ENCODE measurements around the gene HMGB4.

HMGB4 gene

GRCh38 chr1:33849211-33849610 is 14.7 kb upstream of the HMGB4 start:
- no peak for DNase-seq

DNA sequence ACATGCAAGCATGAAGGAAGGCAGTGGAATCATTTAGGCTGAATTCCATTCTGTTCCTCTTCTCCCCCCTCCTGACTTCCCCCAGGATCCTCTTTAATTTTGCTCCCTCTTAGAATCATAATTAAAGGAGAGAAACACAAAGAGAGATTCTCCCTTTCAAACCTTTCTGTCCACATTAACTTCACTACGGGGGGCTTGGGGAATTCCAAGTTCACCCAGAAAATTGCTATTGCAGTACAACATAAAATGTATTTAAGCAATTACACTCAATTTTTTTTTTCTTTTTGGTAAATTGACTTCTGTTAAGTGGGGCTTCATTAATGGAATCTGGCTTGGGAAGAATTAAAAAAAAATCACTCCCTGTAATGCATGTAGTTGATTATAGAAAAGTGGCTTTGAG is 13.4 kb upstream of the HMGB4 start:
- no peak for DNase-seq

- no peak for DNase-seq
Observed at GRCh38 chr1:33852711-33853110, 11.2 kb upstream of the HMGB4 start.

DNA sequence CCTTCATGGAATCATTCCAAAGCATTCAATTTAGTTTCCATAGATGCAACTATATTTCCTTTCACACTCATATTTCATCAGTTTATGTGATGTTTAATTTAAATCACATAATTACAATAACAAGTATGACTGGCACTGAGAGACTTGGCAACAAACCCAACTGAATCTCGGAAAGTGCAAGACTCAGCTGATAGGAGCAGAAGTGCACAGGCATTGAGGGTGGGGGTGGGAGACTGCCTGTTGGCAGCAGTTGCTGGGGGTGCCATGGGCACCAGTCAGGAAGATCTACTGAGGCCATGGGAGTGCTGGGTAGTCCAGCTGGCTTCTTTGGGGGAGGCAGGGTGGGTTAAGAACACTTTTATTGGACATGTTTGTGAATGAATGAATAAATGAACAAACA is 10.4 kb upstream of the HMGB4 start:
- DNase-seq: no peak

DNA sequence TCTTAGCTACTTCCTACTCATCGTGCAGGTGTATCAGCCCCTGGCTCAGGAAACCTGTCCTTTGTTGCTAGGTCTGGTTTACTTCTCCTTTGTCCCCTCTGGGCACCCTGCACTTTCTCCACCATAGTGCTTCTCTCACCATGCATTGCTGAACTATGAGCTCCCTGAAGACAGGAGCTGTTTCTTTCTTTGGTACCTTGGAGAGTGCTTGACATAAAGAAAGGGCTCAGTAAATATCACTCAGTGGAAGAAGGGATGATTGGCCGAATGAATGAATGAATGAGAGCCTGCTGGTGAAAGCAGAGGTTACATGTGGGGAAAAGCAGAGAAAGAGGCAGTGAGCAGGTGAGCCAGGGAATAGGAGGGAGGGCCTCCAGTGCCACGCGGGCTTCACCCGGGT is 9.8 kb upstream of the HMGB4 start:
- DNase-seq: no peak

DNA sequence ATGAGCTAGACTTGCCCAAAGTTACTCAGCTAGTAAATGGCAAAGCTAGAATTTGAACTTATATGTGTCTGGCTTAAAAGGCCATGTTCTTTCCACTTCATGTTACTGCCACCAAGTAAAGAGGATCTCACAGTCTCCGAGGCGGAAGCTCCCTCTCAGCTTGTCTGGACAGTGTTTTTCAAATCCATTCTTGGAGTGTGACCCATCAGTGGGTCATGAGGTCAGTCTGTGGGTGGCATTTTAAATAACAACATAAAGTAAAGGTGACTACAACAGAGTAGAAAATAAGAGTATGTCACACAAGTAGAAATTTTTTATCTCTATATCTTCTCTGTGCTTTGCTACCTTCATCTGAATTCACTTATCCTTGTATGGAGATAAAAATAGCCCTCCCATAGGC is 3.2 kb upstream of the HMGB4 start:
- DNase-seq: no peak

DNA sequence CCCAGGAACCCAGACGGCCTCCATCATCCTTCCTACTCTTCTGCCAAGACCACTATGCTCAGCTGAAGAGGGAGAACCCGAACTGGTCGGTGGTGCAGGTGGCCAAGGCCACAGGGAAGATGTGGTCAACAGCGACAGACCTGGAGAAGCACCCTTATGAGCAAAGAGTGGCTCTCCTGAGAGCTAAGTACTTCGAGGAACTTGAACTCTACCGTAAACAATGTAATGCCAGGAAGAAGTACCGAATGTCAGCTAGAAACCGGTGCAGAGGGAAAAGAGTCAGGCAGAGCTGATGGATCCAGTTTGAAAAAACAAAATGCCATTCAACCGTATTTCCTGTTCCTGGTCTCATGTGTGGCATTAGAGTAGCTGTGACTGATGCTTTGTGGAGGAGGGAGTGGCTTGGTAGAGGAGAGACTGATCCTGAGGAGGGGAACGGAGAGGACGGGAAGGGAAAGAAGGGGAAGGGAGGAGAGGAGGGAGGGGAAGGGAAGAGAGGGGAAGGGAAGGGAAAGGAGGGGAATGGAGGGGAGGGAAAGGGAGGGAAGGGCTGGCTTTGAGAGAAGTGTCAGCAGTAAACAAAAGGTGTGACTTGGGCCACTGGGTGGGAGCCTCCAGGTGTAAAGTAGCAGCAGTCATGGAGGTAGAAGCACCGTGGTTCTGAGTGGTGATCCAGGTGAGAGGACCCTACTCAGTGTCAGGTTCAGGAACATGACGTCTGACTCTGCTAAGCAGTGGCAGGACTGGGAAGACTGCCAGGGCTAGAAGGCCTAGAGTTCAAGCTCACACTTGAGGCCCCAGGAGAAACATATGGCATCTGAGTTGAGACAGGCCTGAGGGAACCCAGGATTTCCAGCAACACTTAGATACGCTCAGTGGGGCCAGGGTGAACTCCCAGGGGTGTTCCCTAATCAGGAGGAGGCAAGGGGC is 846 bp downstream of the HMGB4 start:
- no peak for DNase-seq

DNA sequence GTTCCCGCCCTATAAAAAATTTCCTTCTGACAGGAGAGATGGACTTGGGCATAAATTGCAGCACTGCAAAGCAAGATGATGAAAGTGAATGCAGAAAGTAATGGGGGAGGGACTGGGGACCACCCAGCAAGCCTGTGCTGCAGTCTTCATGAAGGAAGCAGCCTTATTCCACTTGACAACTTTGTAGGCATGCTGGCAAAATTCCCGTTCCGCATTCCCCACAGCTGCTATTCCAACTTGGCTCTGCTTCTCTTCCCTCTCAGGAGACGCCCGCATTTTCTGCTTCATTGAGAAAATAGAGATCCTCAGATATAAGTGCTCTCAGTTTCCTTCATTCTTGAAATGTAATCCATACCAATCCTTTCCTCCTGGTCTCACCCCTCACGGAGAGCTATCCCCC is 2.4 kb downstream of the HMGB4 start:
- DNase-seq: no peak

DNA sequence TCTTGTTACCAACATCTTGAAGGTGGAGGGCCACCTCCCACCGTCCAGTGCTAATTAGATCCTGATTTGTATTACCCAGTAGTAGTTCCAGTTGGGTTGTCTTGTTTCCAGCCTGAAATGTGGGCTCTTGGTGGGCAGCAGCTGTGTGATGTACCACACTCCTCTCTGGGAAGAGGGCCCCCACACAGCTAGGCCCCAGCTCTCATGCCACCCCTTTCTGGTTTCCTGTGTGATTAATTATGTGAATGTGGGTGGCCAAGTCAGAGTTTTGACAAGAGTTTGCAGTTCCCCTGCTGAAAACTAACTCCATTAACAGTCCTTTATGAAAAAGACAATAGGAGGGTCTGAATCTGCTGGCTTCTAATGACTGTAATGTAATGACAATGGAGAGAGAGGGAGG is 3.8 kb downstream of the HMGB4 start:
- no peak for DNase-seq

DNA sequence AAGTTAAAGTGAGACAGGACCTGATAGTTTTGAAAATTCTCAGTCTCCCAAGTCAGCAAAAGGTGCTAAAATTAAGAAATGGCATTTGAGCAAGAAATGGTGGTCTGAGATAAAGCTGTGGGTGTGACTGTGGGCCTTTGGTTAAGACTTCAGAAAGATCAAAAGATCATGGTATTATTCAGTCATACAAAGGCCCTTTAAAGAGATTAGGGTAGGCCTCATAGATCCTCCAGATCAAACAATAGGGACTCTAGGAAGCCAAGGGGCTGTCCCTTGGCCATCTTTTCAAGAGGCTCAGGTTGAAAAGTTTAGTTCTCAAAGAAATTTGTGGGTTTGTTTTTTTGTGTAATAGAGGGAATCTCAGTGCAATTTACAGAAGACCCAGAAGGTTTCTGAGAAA is 8.4 kb downstream of the HMGB4 start:
- DNase-seq: no peak

DNA sequence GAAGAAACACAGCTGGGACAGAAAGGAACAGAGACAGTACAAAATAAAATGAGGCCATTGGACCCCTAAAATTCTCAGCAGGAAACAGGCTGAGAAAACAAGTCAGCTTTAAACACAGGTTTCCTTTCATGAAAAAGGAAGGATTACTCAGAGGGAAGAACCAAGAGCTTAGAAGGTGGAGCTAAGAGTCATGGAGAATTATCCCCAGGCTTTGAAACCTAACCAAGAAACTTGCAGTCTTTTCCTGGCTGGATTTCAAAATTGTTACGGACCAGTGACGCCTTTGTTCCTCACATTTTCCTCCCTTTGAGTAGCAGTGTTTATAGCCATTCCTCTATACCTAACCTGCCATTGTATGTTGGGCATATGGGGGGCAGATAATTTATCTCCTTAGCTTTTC is 8.8 kb downstream of the HMGB4 start:
- no peak for DNase-seq

DNA sequence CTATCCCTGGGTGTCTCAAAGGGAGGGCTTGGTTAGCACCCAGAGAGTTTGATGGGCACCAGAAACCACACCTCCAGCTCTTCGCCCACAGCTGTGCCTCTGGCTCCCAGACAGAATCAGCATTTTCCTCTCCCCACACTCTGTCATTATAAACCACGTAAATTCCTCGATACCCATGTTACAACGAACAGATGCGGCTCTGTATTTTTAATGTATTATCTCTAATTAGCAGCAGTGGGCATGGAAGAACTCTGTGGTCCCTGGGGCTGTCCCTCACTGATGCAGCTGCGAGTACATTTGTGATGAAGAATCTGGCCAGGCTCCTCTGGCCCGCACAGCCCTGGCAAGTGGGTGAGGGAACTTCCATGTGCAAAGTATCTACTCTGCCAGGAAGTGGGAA is 10.8 kb downstream of the HMGB4 start:
- no peak for DNase-seq

- no peak for DNase-seq
Observed at GRCh38 chr1:33875862-33876261, 12.0 kb downstream of the HMGB4 start.

- DNase-seq: no peak
Observed at GRCh38 chr1:33876970-33877650, 13.2 kb downstream of the HMGB4 start.

GRCh38 chr1:33878392-33878791 is 14.5 kb downstream of the HMGB4 start:
- DNase-seq: no peak

GRCh38 chr1:33880305-33880704 is 16.4 kb downstream of the HMGB4 start:
- DNase-seq: no peak

GRCh38 chr1:33886496-33886895 is 22.6 kb downstream of the HMGB4 start:
- DNase-seq: no peak

- no peak for DNase-seq
Observed at GRCh38 chr1:33893147-33893830, 29.4 kb downstream of the HMGB4 start.

DNA sequence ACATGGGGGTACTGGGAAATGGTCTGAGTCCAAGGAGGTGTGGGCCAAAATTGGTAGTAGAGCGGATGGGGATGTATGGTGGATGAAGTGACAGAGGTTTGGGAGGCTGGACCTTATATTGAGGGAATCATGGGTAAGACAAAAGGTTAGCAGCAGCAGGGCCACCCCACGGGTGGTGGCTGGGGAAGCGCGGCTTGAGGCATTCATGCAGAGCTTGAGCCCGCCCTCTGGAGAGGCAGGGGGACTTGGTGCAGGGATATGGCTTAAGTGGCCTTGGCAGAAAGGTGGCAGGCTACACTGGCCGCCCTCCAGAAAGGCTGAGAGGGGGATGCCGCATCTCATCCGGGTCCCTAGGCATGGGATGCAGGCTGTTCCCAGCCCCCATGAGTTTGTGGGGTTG is 31.5 kb downstream of the HMGB4 start:
- no peak for DNase-seq

- DNase-seq: no peak
Observed at GRCh38 chr1:33895976-33896375, 32.1 kb downstream of the HMGB4 start.

GRCh38 chr1:33897092-33897725 is 33.3 kb downstream of the HMGB4 start:
- no peak for DNase-seq

- DNase-seq: no peak
Observed at GRCh38 chr1:33898406-33898805, 34.5 kb downstream of the HMGB4 start.

DNA sequence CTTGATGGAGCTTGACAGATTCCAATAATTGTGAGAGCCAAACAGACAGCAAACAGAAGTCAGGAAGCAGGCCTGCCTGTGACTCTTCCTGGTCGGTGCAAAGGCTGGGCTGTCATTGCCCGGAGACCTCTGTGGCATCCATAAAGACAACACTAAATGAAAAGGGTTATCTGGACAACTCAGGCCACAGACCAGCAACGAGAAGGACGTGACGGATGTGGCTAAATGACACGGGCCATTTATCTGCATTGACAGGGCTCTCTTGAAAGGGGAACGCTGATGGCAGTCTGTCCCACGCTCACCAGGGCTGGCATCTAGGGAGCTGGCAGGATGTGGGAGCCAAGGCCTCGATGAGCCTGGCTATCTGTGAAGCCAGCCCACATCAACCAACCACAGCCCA is 35.0 kb downstream of the HMGB4 start:
- DNase-seq: no peak

Data from EL (cell line).